HG03066 (cell line): ENCODE measurements around the gene TMC2.
A peak's percentile ranks its signal among the peaks of the same experiment; 100 is the strongest.
"Not testable (repeated sequence)": the region's sequence is repeated elsewhere in the genome, so short reads cannot be mapped to it uniquely, and the experiment has no call there.

ENCODE experiments used
- ATAC-seq: cut with Tn5 transposase; IDR thresholded peaks from one replicate; pipeline ENCODE4 v1.9.1; 2021; ENCODE audit warnings: low read depth; ENCODE audit not compliant: unreplicated experiment

TMC2 gene, protein sequence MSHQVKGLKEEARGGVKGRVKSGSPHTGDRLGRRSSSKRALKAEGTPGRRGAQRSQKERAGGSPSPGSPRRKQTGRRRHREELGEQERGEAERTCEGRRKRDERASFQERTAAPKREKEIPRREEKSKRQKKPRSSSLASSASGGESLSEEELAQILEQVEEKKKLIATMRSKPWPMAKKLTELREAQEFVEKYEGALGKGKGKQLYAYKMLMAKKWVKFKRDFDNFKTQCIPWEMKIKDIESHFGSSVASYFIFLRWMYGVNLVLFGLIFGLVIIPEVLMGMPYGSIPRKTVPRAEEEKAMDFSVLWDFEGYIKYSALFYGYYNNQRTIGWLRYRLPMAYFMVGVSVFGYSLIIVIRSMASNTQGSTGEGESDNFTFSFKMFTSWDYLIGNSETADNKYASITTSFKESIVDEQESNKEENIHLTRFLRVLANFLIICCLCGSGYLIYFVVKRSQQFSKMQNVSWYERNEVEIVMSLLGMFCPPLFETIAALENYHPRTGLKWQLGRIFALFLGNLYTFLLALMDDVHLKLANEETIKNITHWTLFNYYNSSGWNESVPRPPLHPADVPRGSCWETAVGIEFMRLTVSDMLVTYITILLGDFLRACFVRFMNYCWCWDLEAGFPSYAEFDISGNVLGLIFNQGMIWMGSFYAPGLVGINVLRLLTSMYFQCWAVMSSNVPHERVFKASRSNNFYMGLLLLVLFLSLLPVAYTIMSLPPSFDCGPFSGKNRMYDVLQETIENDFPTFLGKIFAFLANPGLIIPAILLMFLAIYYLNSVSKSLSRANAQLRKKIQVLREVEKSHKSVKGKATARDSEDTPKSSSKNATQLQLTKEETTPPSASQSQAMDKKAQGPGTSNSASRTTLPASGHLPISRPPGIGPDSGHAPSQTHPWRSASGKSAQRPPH

DNA sequence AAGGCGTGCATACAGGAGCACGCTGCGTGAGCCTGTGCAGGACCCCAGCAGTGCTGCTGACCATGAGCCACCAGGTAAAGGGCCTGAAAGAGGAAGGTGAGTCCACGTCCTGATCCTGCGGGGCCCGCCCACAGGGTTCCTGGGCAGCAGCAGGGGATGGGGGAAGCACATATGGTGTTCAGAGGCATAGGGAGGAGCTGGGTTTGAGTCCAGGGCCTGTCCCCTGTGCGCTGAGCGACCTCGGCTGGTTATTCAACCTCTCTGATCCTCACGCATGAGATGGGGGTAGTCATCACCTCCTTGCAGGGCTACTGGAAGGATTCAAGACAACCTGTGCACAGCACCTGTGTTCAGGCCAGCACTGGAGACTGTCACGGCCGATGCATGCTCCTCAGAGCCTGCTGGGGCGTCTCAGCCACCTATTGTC, at the start of gene TMC2:
TMC2 (plus strand) TSS at position 14 of the 427 bp plus-strand sequence; CDS start at position 63, 49 bp downstream.
- no peak for ATAC-seq

DNA sequence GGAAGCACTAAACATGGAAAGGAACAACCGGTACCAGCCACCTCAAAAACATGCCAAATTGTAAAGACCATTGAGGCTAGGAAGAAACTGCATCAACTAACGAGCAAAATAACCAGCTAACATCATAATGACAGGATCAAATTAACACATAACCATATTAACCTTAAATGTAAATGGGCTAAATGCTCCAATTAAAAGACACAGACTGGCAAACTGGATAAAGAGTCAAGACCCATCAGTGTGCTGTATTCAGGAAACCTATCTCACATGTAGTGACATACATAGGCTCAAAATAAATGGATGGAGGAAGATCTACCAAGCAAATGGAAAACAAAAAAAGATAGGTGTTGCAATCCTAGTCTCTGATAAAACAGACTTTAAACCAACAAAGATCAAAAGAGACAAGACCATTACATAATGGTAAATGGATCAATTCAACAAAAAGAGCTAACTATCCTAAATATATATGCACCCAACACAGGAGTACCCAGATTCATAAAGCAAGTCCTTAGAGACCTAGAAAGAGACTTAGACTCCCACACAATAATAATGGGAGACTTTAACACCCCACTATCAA, 33.5 kb upstream of the TMC2 start:
- not testable (repeated sequence) for ATAC-seq

DNA sequence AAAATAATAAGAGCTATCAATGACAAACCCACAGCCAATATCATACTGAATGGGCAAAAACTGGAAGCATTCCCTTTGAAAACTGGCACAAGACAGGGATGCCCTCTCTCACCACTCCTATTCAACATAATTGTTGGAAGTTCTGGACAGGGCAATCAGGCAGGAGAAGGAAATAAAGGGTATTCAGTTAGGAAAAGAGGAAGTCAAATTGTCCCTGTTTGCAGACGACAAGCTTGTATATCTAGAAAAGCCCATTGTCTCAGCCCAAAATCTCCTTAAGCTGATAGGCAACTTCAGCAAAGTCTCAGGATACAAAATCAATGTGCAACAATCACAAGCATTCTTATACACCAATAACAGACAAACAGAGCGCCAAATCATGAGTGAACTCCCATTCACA, 31.6 kb upstream of the TMC2 start:
- ATAC-seq, result not testable (repeated sequence)

DNA sequence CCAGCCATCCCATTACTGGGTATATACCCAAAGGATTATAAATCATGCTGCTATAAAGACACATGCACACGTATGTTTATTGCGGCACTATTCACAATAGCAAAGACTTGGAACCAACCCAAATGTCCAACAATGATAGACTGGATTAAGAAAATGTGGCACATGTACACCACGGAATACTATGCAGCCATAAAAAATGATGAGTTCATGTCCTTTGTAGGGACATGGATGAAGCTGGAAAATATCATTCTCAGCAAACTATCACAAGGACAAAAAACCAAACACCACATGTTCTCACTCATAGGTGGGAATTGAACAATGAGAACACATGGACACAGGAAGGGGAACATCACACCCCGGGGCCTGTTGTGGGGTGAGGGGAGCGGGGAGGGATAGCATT, 29.9 kb upstream of the TMC2 start:
- not testable (repeated sequence) for ATAC-seq

DNA sequence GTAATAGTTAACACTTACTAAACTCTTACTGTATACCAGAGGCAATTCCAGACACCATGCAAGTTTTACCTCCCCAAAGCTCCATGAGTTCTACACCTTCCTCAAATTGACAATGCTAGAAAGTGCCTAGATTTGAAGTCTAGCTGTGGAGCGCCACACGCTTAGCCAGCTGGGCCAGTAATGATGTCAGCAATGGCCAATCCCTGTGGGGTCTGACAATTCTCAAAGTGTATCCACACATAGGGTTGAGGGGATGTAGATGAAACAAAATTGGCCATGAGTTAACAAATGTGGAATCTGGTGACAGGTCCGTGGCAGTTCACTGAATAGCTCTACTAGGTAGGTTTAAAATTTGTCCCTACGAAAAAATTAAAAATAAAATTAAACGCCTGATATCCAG, 28.9 kb upstream of the TMC2 start:
- no peak for ATAC-seq

DNA sequence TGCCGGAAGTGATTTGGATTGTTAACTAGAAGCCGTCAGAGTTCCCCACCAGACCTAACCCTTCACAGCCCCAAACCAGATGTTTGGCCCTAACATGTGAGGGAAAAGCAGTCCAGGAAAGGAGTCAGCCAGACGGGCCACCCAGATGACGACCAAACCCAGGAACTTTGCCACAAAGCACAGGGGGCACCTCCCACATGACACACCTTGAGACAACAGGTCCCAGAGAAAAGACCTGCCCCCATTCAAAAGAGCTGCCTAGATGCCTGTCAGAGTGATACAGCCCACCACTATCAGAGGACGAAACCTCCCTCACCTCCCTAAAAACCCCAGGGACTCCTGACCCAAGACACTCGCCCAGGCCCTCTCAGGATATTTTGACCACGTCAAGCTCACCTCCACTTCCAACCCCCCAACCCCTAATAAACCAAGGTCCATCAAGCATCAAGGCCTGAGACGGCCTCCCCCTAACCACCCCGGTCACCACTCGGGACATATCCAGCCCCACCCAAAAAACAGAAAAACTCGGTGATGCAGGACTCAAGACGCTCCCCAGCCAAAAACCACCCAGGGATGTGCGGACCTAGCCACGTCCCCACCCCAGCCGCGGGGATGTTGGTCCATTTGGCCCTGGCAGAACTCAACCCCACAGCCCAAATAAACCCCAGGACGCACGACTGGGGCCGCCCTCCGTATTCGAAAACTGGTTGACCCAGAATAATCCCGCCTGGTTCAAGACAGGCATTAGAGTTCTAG, 28.3 kb upstream of the TMC2 start:
- peak; percentile 31 for ATAC-seq

DNA sequence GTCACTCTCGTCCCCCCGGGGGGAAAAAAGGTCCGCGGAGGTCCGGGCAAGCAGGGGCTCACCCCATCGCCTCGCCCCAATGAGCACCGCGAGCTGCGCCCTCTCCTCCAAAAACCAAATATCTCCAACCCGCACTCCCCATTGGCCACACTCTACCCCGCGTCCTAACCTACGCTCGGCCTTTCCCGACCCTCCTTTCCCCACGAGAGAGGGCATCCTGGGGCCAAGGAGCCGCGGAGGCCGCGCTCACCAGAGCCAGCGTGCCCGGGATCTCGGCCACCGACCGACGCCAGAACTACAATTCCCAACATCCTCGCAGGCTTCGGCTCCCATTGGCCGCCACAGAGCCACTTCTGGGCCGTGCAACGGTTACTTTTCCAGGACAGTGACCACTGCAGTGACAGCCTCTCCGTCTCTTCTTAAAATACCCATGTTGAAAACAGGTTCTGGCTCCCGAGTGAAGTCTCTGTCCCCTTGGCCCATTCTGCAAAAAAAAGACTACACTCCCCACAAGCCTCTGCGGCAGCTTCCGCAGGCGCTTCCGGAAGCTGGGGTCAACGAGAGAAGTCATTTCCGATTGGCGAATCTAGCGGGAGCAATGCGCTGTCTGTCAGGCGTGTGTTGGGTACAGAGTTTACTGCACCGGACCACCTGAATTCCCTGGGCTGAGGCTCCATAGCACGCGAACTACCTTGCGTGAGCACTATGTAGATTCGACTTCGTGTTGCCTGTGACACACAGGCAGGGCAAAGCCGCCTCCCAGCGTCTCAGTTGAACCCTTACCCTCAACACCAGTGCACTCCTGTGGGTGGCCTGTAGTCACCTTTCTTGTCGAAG, 27.5 kb upstream of the TMC2 start, which contains the start of gene ZNF343:
ZNF343 (minus strand) TSS at position 285 of the 837 bp plus-strand sequence. CDS start 15,020 bp downstream, outside the sequence.
- peak; percentile 93 for ATAC-seq

DNA sequence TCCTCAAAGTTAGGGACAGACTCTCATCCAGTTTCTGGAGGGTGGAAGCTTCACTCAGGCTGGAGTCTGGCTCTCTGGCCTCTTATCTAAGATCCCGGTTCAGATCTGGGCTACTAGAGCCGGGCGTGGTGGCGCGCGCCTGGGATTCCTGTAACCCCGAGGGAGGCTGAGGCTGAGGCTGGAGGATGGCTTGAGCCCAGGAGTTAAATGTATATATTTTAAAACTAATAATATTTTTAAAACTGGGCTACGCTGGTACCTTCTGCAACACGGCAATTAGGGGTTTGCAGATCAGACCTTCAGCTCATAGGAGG, 26.9 kb upstream of the TMC2 start:
- no peak for ATAC-seq

DNA sequence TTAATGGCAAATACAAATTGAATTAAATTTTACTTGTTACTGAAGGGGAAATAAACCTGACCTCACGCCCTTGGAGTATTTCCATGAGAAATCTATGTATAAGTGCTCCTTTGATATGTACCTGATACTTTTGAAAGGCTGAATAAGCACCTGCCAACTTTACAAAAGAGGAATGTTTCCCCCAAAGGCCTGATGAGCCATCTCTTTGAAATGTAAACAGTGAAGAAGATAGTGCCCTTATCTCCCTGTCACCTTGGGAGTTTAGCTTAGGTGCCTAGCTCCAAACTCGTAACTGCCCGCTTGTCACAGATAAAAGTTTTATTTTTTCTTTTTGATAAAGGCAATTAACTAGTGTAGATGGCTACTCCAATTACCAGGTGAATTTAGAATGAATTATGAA, 26.6 kb upstream of the TMC2 start:
- ATAC-seq, result no peak

DNA sequence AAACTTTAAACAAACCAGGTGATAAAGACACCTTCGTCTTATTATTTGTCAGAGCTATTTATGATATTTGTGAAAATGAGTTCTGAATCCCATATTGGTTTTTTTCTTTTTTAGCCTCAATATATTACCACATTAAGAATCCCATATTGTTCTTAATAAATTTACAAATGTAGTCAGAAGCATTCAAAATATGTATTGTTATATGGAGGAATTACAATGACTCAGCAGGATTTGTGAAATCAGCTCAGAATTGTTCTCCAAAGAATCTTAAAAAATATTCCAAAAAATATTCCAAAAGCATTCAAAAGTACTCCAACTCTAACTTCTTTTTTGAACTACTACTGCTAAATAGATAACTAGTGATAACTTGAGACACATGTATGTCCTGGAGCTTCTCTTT, 21.2 kb upstream of the TMC2 start:
- ATAC-seq, result no peak

DNA sequence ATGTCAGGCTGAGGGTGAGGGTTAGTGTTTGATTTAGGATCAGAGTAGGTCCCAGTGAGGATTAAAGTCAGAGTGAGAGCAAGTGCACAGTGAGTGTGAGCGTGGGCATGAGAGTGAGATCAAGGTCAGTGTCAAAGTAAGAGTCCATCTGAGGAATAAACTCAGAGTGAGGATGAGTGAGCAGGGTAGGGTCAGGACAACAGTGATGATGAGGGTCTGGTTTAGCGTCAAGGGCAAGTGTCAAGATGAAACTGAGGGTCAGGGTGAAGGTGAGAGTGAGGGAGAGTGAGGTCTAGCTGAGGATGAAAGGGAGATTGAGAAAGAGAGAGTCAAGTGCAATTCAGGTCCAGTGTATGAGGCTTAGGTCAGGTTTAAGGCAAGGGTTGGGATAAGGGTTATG, 20.0 kb upstream of the TMC2 start:
- ATAC-seq, result no peak

DNA sequence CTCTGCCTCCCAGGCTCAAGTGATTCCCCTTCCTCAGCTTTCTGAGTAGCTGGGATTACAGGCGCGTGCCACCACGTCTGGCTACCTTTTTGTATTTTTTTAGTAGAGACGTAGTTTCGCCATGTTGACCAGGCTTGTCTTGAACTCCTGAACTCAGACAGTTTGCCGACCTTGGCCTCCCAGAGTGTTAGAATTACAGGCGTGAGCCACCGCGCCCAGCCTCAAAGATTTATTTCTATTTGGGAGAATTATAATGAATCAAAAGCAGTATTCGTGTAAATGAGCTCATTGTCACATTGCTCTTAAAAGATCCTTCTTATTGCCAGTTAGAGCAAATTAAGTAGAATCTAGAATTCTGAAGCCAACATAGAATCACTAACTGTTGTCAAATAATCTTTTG, 18.3 kb upstream of the TMC2 start:
- ATAC-seq, result no peak

DNA sequence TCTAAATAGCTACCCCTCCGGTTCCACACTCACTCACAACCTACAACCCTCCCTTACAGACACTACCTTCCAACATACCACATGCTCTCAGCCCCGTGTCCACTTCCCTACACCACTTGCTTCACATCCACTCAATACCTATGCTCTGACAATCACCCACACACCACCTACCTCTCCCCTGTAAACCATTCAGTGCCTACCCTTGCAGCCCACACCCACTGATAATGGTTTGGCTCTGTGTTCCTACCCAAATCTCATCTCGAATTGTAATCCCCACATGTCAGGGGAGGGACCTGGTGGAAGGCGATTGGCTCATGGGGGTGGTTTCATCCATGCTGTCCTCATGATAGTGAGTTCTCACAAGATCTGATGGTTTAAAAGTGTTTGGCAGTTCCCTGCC, 17.8 kb upstream of the TMC2 start:
- no peak for ATAC-seq

DNA sequence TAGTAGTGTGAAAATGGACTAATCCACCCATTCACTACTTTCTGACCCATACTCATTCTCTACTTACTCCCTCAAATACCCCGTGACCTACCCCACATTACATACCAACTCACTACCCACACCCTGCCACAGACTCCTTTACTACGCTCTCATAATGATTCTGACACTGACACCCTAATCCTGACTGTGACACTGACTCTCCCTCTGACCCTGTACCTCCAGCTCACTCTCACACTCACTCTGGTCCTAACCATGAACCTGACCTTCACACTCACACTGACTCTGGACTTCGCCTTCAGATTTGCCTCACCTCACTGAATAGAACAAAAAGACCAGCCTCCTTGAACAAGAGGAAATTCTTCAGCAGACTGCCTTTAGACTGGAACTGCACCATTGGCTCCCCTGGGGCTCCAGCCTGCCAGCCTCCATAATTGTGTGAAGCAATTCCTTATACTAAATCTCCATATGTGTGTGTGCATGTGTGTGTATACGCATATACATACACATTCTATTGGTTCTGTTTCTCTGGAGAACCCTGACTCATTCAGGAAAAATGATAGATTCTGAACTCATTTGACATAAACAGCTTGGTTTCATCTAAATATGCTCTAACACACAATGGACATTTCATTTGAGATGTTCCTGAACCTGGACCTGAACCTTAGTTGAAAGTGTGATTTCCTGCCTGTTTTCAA, 17.1 kb upstream of the TMC2 start:
- no peak for ATAC-seq

DNA sequence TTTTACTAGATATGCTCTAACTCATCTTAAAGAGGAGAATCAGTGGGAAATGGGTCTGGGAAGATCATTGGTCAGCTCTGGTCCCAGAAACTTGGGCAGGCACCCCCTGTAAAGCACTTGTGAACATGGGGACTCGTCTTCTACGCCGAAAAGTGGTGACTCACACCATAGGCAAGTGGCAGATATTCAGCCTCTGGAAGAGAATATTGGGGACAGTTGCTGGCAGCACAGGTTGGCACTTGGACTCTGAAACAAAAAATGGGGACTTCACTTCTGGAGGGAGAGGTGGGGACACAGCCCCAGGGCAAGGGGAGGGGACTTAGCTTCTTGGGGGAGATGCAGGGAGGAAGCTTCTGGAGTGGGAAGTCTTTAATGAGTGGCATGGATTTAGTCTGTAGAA, 15.8 kb upstream of the TMC2 start:
- no peak for ATAC-seq

DNA sequence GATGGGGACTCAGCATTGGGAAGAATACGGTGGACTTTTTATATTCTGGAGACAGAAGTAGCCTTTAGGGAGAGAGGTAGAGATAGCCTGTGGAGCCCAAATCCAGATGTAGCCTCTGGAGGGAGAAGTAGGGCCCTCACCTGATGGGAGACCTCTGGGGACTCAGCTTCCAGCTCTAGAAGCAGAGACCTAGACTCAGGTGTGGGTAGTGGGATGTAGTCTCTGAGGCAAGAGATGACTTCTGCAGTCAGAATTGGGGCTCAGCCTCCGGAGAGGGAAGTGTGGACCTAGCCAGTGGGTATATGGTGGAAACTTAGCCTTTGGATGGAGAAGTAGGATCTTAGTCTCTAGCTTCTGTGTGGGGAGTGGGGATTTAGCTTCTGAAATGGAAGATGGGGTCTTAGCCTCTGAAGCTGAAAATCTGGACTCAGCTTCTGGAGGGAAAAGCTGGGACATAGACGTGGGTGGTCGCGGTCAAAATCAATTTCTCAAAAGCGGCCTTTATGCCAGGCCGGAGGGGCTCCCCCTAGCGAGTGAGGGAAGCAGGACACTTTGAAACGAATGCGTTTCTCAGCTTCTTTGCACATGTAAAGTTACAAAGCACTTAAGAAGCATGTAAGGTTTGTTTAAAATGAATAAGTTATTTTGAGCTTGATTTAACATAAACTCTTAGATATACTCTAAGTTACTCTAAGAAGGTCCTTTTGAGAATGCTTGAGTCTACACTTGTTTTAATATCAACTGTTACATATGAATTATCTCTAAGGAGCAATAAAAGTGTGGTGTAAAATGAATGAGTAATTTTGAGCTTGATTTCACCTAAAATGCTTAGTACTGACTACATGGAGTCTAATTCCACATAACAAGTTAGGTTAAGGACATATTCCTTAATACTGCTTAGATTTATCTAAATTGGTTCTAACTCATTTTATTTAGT, 14.7 kb upstream of the TMC2 start:
- no peak for ATAC-seq

DNA sequence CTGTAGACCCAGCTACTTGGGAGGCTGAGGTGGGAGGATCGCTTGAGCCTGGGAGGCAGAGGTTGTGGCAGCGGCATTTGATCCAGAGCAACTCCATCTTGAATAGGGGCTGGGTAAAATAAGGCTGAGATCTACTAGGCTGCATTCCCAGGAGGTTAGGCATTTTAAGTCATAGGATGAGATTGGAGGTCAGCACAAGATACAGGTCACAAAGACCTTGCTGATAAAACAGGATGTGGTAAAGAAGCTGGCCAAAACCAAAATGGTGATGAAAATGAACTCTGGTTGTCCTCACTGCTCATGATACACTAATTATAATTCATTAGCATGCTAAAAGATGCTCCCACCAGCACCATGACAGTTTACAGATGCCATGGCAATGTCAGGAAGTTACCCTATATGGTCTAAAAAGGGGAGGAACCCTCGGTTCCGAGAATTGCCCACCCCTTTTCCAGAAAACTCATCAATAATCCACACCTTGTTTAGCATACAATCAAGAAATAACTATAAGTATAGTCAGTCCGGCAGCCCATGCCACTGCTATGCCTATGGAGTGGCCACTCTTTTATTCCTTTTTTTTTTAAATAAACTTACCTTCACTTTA, 13.4 kb upstream of the TMC2 start:
- ATAC-seq, result not testable (repeated sequence)
